COR-L47 (cell line): ENCODE measurements around the gene VWA5B1.
"Not testable (repeated sequence)": the region's sequence is repeated elsewhere in the genome, so short reads cannot be mapped to it uniquely, and the experiment has no call there.

ENCODE experiments used
- DNase-seq: peaks from one replicate; lab custom pipeline; 2025; lab: John Stamatoyannopoulos, UW

VWA5B1 gene

DNA sequence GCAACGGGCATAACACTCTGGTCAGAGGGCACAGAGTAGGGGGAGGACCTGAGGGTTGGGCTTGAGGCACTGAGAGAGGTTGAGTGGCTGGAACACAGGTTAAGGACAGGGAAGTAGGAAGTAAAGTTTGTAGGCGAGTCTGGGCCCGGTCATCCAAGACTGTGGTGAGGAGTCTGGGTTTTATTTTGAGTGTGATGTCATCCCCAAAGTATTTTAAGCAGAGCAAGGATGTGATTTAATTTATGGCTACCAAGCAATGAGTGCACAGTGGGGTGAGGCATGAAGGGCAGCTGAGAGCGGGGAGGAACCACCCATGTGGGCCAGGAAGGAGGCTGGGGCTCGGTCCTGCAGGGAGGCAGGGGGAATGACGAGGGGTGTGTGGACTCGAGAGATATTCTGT, 11.2 kb upstream of the VWA5B1 start:
- DNase-seq: no peak

DNA sequence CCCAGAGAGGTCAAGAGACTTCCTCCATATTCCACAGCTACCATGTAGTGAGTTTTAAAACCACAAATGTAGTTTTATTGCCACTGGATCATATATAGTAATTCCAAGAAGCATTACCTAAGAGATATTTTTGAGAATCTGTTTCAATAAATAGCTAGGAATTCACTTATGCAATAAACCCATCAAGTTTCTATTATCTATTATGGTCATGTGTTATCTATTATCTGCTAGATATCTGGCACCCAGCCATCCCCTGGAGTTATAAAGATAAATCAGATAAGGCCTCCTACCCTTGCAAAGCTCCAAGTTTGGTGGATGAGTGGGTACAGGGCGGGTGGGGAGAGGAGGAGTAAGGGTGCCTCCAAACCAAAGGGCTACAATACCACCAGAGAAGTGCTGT, 10.3 kb upstream of the VWA5B1 start:
- no peak for DNase-seq

DNA sequence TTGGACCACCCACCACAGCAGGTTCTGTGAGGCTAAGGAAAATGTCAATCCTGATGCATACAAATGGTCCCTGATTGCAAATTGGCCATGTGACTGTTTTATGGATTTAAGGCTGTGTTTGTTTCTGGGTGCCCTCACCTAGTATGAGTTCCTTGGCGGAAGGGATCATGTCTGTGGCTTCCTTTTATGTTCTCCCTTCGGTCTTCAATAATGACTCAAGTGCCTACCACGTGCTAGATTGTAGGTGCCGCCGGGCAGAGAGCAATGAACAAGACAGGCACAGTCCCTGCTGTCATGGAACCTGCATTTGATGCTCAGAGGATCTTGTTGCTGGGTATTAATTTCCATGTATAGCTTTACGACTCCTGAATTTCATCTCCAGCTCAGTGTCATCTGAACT, 9.8 kb upstream of the VWA5B1 start:
- no peak for DNase-seq

- no peak for DNase-seq
Observed at GRCh38 chr1:20281801-20282200, 8.9 kb upstream of the VWA5B1 start.

DNA sequence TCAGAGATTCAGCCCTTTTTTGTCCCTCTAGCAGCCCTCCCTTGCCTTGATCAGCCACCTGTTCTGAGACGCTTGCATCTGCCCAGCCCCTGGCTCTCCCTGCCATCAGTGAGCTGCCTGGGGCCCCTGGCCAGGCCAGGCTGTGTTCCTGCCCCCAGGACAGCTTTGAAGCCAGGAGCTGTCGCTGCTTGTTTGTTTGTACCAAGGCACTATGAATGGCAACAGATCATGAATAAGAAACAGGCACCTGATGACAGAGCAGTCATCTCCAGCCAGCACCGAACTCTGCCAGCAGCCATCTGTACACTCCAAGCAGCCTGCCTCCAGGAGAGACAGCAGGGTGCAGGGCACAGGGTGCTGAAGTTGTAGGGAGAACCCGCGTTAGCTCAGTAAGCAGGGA, 8.1 kb upstream of the VWA5B1 start:
- DNase-seq: peak; percentile 14

DNA sequence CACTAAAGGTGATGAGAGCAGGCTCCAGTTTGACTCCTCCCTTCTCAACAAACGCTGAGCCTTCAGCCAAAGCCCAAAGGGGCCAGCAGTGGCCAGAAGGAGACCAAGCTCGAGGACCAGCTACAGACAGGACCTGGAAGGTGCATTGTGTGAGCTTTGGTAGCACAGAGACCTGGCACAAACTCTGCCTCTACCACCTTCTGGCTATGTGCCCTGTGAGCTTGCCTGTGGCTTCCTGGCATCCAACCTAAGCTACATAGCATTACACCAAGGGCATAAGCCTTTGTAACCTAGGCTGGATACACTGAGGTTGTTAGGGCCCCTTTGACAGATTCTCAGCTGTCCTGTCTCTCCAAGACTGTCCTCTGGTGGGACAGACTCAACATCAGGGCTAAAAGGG, 6.6 kb upstream of the VWA5B1 start:
- no peak for DNase-seq

GRCh38 chr1:20284625-20285024, 6.0 kb upstream of the VWA5B1 start:
- DNase-seq: no peak

- DNase-seq: no peak
Observed at GRCh38 chr1:20285510-20285909, 5.2 kb upstream of the VWA5B1 start.

- DNase-seq: not testable (repeated sequence)
Observed at GRCh38 chr1:20287696-20288095, 3.0 kb upstream of the VWA5B1 start.

DNA sequence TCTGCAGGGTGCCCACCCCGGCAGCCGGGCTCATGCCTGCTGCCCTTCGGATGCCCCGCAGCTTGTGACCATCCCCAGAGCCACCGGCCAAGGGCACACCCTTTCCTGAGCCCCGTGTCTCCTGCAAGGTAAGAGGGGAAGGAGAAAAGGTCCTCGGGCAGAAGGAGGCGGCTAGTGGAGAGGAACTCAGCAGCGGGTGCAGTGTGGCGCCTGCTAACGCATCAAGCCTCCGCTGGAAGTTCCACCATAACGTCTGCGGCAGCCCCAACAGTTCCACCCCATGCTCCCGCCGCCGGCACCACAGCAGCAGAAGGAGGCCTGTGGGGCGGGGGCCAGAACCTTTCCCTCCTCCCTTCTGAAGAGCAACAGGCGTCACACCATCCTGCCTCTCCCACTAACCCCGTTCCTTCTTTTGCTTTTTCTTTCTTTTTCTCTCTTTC, 990 bp downstream of the VWA5B1 start:
- peak; percentile 18 for DNase-seq

DNA sequence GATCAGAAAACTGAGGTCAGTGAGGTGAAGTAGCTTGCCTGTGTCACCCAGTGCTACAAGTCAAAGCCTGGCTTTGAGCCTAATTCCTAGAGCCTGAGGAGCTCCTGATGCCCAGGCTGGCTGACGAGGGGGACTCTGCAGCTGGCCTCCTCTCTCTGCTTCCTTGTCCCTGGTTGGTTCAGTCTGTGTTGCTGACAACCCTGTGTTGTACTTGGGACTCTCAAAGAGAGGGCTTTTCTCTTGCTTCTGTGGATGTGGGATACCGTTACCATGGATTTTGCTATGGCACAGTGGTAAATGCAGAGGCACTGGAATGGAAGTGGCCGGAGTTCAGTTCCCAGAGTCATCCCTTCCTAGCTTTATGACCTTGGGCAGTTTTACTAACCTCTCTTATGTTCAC, 8.0 kb downstream of the VWA5B1 start:
- DNase-seq: no peak

GRCh38 chr1:20301463-20302107, 10.9 kb downstream of the VWA5B1 start:
- DNase-seq: no peak

DNA sequence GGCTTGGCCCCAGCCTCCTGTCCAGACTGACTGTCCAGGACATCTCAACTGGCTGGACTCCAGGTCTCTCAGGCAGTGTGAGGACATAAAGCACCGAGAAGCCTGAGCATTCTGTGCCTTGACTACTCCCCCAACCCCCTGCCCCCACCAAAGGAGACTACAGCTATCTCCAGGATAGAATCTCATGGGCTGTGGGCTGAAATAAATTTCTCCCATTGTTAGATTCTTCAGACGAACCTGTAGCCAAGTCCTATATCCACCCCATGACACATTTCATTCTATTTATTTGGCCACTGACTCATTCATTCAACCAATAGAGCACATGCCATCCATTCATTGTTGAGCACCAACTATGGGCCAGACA, 11.4 kb downstream of the VWA5B1 start:
- no peak for DNase-seq

- DNase-seq: no peak
Observed at GRCh38 chr1:20307026-20307425, 16.4 kb downstream of the VWA5B1 start.

DNA sequence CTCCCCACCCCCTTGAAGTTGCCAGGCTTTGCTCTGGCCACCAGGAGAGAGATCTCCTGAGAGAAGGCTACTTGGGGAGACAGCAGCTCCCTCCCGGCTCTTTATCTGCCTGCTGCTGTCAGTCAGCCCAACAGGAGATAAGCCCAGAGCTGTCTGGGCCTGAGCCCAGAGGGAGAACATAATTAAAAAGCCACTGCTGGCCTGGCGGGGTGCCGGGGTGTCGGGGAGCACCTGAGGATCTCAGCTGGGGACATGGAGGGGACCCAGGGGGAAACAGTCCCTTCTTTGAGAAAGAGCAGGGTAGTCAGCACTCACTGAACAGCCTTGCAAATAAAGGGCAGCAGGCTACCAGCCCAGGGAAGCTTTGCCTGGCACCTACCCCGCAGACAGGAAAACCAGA, 17.9 kb downstream of the VWA5B1 start:
- DNase-seq: no peak

GRCh38 chr1:20311289-20311688, 20.6 kb downstream of the VWA5B1 start:
- DNase-seq: no peak

DNA sequence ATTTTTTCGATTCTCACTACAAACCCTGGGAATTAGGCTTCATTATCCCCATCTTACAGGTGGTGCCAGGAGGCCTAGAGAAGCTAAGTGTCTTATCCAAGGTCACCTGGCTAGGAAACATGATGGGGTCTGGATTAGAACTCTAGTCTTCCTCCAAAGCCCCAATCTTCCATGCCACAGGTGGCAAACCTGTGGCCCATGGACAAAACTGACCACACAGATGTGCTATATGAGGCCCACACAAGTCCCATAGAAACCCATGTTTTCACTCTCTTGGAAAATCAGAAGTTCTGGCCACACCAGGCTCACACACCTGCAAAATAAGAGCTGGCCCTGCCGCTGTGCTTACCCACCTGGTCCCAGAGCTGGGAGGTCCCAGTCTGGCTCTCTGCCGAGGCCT, 21.6 kb downstream of the VWA5B1 start:
- DNase-seq: no peak

GRCh38 chr1:20312818-20313217, 22.1 kb downstream of the VWA5B1 start:
- no peak for DNase-seq

GRCh38 chr1:20317471-20317870, 26.8 kb downstream of the VWA5B1 start:
- no peak for DNase-seq

DNA sequence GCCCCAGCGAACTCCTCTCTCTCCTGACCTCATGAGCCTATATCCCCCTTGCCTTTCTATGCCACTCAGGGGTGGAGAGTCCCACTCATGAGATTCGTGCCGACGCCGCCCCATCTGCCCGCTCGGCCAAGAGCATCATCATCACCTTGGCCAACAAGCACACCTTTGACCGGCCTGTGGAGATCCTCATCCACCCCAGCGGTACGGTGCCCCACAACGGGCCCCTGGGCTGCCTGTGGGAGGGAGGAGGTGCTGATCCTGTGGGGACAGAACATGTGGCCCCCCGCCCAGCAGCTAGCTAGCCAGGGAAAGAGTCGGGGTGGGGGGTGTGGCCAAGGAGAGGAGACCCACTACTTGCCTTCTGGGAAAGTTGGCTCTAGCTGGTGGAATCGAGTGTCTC, 27.8 kb downstream of the VWA5B1 start:
- DNase-seq: no peak

DNA sequence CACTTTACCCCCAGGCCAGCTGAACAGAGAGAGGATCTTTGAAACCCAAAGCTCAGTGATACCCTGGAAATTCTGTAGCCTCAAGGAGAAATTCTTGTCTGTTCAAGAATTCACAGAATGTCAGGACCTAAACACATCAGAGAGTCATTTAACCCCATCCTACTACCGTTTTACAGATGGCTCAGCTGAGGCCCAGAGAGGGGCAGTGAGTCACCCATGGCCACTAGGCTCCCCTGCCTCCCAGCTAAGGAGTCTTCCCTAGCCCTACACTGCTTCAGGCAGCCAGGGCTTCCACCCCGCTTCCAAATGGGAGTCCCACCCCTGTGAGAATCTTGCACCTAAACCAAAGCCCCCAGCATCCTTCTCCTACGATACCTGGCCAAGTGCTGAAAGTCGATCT, 28.3 kb downstream of the VWA5B1 start:
- DNase-seq: no peak

- DNase-seq: no peak
Observed at GRCh38 chr1:20319456-20320220, 29.0 kb downstream of the VWA5B1 start.

DNA sequence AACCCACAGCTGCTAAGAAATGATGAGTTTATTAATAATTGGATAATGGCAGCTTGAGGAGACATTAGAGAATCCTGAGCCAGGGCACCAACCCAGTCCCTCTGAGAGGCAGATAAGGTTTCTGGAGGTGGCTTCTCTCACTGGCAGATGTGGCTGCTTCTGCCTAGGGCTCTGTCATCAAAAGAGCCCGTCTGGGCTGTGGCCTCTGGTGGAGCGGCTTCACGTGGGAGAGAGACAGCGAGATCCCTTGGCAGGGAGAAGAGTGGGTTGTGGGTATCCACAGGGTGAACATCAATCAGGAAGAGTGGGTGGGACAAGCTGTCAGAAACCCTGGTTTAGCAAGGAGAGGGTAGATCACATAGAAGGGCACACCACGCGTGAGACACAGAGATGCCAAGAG, 30.0 kb downstream of the VWA5B1 start:
- DNase-seq: no peak

GRCh38 chr1:20321573-20321972, 30.9 kb downstream of the VWA5B1 start:
- no peak for DNase-seq
